Neural cell (in vitro differentiated cells): Measurements from ENCODE around the gene VAPA. TPM values are rescaled to one million over a fixed set of nuclear protein-coding genes. Genes with fewer than 3 reads are reported as not detected.
A peak's percentile ranks its signal among the peaks of the same experiment; 100 is the strongest.

Experiments
- H2AFZ ChIP-seq: fragments of 200-600, 300-800 bp; sonication (generic), shearing (Covaris generic); 2 replicates; pipeline ENCODE4 v1.6.0; 2014; ENCODE audit warnings: low read depth, mild to moderate bottlenecking, antibody characterized with exemption, low read length, moderate library complexity
- H3F3A ChIP-seq: fragments of 200-600 bp; shearing (Covaris generic); 2 replicates; pipeline ENCODE4 v1.6.1; 2016; ENCODE audit warnings: mild to moderate bottlenecking, moderate library complexity, mixed read lengths, antibody characterized with exemption, low read length; ENCODE audit not compliant: insufficient read depth, poor library complexity, severe bottlenecking
- H3K27ac ChIP-seq: fragments of 200-600, 300-800 bp; sonication (generic), shearing (Covaris generic); 2 replicates; pipeline ENCODE4 v1.5.1; 2014; ENCODE audit warnings: mild to moderate bottlenecking, low read length, moderate library complexity
- H3K27me3 ChIP-seq: fragments of 300-800, 200-600 bp; sonication (generic), shearing (Covaris generic); 2 replicates; pipeline ENCODE4 v1.6.0; 2014; ENCODE audit warnings: mild to moderate bottlenecking, low read depth, low read length, moderate library complexity; ENCODE audit not compliant: insufficient read depth
- H3K36me3 ChIP-seq: fragments of 300-800, 200-600 bp; sonication (generic), shearing (Covaris generic); 2 replicates; pipeline ENCODE4 v1.5.1; 2014; ENCODE audit warnings: mild to moderate bottlenecking, antibody characterized with exemption, low read length, moderate library complexity; ENCODE audit not compliant: insufficient read depth
- H3K4me2 ChIP-seq: fragments of 300-800, 200-600 bp; sonication (generic), shearing (Covaris generic); 2 replicates; pipeline ENCODE4 v1.6.0; 2014; ENCODE audit warnings: mild to moderate bottlenecking, low read length
- H3K4me3 ChIP-seq: fragments of 300-800, 200-600 bp; sonication (generic), shearing (Covaris generic); 2 replicates; pipeline ENCODE4 v1.5.1; 2014; ENCODE audit warnings: mild to moderate bottlenecking, low read length, moderate library complexity
- H3K79me2 ChIP-seq: fragments of 200-600 bp; shearing (Covaris generic); replicated peaks from 2 replicates; pipeline ENCODE4 v1.6.0; 2014; ENCODE audit warnings: mild to moderate bottlenecking, low read length, moderate library complexity; ENCODE audit not compliant: insufficient read depth
- H3K9ac ChIP-seq: fragments of 300-800, 200-600 bp; sonication (generic), shearing (Covaris generic); 2 replicates; pipeline ENCODE4 v1.6.1; 2016; ENCODE audit warnings: mild to moderate bottlenecking, low read length, mixed read lengths
- H3K9me2 ChIP-seq: fragments of 200-600 bp; shearing (Covaris generic); 2 replicates; pipeline ENCODE4 v1.6.1; 2016; ENCODE audit warnings: mild to moderate bottlenecking, low read length, mixed read lengths; ENCODE audit not compliant: insufficient read depth
- H3K9me3 ChIP-seq: fragments of 200-600, 300-800 bp; sonication (generic), shearing (Covaris generic); 2 replicates; pipeline ENCODE4 v1.6.1; 2016; ENCODE audit warnings: mild to moderate bottlenecking, mixed run types, low read length, moderate library complexity, mixed read lengths
- H4K20me1 ChIP-seq: fragments of 200-600 bp; shearing (Covaris generic); 2 replicates; pipeline ENCODE4 v1.6.1; 2016; ENCODE audit warnings: mild to moderate bottlenecking, mixed run types; ENCODE audit not compliant: insufficient read depth
- EP300 ChIP-seq: fragments of 450-650 bp; conservative IDR thresholded peaks from 2 replicates; pipeline ENCODE4 v1.6.1; 2014; ENCODE audit warnings: antibody characterized with exemption, mild to moderate bottlenecking, moderate library complexity; ENCODE audit not compliant: poor library complexity, severe bottlenecking
- EZH2 ChIP-seq: fragments of 200-600, 300-800 bp; shearing (Covaris generic), sonication (generic); IDR thresholded peaks from 2 replicates; pipeline ENCODE4 v1.6.1; 2014; ENCODE audit warnings: antibody characterized with exemption, low read length, borderline replicate concordance, mild to moderate bottlenecking; ENCODE audit not compliant: insufficient read depth, poor library complexity, severe bottlenecking
- MXI1 ChIP-seq: fragments of 450-650 bp; conservative IDR thresholded peaks from 2 replicates; pipeline ENCODE4 v1.6.1; 2014; ENCODE audit warnings: antibody characterized with exemption, mild to moderate bottlenecking; ENCODE audit not compliant: poor library complexity, severe bottlenecking
- POLR2AphosphoS5 ChIP-seq: IDR thresholded peaks from 2 replicates; pipeline ENCODE4 v1.6.1; 2012
- RAD21 ChIP-seq: fragments of 450-650 bp; conservative IDR thresholded peaks from 2 replicates; pipeline ENCODE4 v1.6.1; 2014; ENCODE audit warnings: antibody characterized with exemption, mild to moderate bottlenecking, moderate library complexity
- SMC3 ChIP-seq: fragments of 450-650 bp; conservative IDR thresholded peaks from 2 replicates; pipeline ENCODE4 v1.6.1; 2014; ENCODE audit warnings: antibody characterized with exemption, mild to moderate bottlenecking, moderate library complexity; ENCODE audit not compliant: poor library complexity
- TAF1 ChIP-seq: IDR thresholded peaks from 2 replicates; pipeline ENCODE4 v1.6.1; 2012; ENCODE audit warnings: low read depth
- polyA minus RNA-seq: library from RNA; depleted of rRNA, polyadenylated mRNA; stranded (reverse); fragments of >200 nt; gene quantifications from 2 replicates; pipeline ENCODE4 v1.2.3, GENCODE V29; 2014
- polyA plus RNA-seq: library from polyadenylated mRNA; depleted of rRNA; stranded (reverse); fragments of >200 nt; gene quantifications from 2 replicates; pipeline ENCODE4 v1.2.3, GENCODE V29; 2014
- TF ChIP-seq, protein P1 (sequence below): fragments of 450-650 bp; IDR thresholded peaks from 2 replicates; pipeline ENCODE4 v1.5.1; 2014; ENCODE audit warnings: antibody characterized with exemption, mild to moderate bottlenecking, moderate library complexity; ENCODE audit not compliant: poor library complexity, severe bottlenecking
- TF ChIP-seq, protein P2 (sequence below): IDR thresholded peaks from 2 replicates; pipeline ENCODE4 v1.6.1; 2012; ENCODE audit warnings: borderline replicate concordance

Gene VAPA, protein sequence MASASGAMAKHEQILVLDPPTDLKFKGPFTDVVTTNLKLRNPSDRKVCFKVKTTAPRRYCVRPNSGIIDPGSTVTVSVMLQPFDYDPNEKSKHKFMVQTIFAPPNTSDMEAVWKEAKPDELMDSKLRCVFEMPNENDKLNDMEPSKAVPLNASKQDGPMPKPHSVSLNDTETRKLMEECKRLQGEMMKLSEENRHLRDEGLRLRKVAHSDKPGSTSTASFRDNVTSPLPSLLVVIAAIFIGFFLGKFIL
- polyA plus RNA-seq, result 236 and 317 TPM in 2 replicates
- 284 and 388 TPM in 2 replicates for polyA minus RNA-seq

- H3K36me3 ChIP-seq, result no peaks in the 10 kb centered on the region
- peak within 1 kb of the TSS; percentile 91 for H3K4me3 ChIP-seq
- H2AFZ ChIP-seq, result peak within 1 kb of the TSS; percentile 42
- H3K79me2 ChIP-seq, result peaks cover 40% of the 10 kb centered on the region
- TF ChIP-seq MXI1 (peak; percentile 78), POLR2AphosphoS5 (peak; percentile 99), EZH2 (no peak), RAD21 (peak; percentile 54), SMC3 (peak; percentile 51), EP300 (peak; percentile 68), TAF1 (peak; percentile 83)
- TF ChIP-seq, protein P1, sequence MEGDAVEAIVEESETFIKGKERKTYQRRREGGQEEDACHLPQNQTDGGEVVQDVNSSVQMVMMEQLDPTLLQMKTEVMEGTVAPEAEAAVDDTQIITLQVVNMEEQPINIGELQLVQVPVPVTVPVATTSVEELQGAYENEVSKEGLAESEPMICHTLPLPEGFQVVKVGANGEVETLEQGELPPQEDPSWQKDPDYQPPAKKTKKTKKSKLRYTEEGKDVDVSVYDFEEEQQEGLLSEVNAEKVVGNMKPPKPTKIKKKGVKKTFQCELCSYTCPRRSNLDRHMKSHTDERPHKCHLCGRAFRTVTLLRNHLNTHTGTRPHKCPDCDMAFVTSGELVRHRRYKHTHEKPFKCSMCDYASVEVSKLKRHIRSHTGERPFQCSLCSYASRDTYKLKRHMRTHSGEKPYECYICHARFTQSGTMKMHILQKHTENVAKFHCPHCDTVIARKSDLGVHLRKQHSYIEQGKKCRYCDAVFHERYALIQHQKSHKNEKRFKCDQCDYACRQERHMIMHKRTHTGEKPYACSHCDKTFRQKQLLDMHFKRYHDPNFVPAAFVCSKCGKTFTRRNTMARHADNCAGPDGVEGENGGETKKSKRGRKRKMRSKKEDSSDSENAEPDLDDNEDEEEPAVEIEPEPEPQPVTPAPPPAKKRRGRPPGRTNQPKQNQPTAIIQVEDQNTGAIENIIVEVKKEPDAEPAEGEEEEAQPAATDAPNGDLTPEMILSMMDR, result no peak
- TF ChIP-seq, protein P2, sequence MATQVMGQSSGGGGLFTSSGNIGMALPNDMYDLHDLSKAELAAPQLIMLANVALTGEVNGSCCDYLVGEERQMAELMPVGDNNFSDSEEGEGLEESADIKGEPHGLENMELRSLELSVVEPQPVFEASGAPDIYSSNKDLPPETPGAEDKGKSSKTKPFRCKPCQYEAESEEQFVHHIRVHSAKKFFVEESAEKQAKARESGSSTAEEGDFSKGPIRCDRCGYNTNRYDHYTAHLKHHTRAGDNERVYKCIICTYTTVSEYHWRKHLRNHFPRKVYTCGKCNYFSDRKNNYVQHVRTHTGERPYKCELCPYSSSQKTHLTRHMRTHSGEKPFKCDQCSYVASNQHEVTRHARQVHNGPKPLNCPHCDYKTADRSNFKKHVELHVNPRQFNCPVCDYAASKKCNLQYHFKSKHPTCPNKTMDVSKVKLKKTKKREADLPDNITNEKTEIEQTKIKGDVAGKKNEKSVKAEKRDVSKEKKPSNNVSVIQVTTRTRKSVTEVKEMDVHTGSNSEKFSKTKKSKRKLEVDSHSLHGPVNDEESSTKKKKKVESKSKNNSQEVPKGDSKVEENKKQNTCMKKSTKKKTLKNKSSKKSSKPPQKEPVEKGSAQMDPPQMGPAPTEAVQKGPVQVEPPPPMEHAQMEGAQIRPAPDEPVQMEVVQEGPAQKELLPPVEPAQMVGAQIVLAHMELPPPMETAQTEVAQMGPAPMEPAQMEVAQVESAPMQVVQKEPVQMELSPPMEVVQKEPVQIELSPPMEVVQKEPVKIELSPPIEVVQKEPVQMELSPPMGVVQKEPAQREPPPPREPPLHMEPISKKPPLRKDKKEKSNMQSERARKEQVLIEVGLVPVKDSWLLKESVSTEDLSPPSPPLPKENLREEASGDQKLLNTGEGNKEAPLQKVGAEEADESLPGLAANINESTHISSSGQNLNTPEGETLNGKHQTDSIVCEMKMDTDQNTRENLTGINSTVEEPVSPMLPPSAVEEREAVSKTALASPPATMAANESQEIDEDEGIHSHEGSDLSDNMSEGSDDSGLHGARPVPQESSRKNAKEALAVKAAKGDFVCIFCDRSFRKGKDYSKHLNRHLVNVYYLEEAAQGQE, result peak; percentile 72
- H3K27ac ChIP-seq, result peak within 1 kb of the TSS; percentile 92
- peak within 1 kb of the TSS; percentile 97 for H3K9ac ChIP-seq
- no peaks in the 10 kb centered on the region for H3K9me3 ChIP-seq
- peaks cover 27% of the 10 kb centered on the region for H4K20me1 ChIP-seq
- H3K9me2 ChIP-seq, result no peaks in the 10 kb centered on the region
- H3K4me2 ChIP-seq, result peak within 1 kb of the TSS; percentile 98
- H3F3A ChIP-seq, result no peaks in the 10 kb centered on the region
- H3K27me3 ChIP-seq, result no peaks in the 10 kb centered on the region
Measured at GRCh38 chr18:9913526-9914333, at the start of gene VAPA. TSS of gene VAPA (plus strand) at chr18:9914016. CDS start at chr18:9914257, 241 bp downstream.

GRCh38 chr18:9865764-9866490 lies 47.9 kb upstream of the VAPA start:
- Histone ChIP-seq H4K20me1 (no peaks in the 10 kb centered on the region), H3K9ac (no peak overlapping the region), H3K27me3 (no peaks in the 10 kb centered on the region), H3K4me2 (no peak overlapping the region), H3K4me3 (no peak overlapping the region), H2AFZ (no peak overlapping the region), H3K79me2 (no peaks in the 10 kb centered on the region), H3K9me3 (no peaks in the 10 kb centered on the region), H3F3A (no peaks in the 10 kb centered on the region), H3K36me3 (no peaks in the 10 kb centered on the region), H3K27ac (no peak overlapping the region), H3K9me2 (no peaks in the 10 kb centered on the region)
- TF ChIP-seq TAF1, result no peak
- TF ChIP-seq EP300, result no peak
- TF ChIP-seq RAD21, result no peak
- TF ChIP-seq, protein P2, result no peak
- TF ChIP-seq MXI1, result no peak
- no peak for TF ChIP-seq POLR2AphosphoS5
- no peak for TF ChIP-seq EZH2
- TF ChIP-seq, protein P1, result no peak
- TF ChIP-seq SMC3, result no peak
